HG03469 (cell line): ENCODE data around the gene CCDC102B.
"Not testable (repeated sequence)": the region's sequence is repeated elsewhere in the genome, so short reads cannot be mapped to it uniquely, and the experiment has no call there.

Source experiments
- ATAC-seq: cut with Tn5 transposase; IDR thresholded peaks from one replicate; pipeline ENCODE4 v1.9.1; 2021; ENCODE audit warnings: mild to moderate bottlenecking, moderate library complexity, moderate number of reproducible peaks; ENCODE audit not compliant: unreplicated experiment

Gene CCDC102B

DNA sequence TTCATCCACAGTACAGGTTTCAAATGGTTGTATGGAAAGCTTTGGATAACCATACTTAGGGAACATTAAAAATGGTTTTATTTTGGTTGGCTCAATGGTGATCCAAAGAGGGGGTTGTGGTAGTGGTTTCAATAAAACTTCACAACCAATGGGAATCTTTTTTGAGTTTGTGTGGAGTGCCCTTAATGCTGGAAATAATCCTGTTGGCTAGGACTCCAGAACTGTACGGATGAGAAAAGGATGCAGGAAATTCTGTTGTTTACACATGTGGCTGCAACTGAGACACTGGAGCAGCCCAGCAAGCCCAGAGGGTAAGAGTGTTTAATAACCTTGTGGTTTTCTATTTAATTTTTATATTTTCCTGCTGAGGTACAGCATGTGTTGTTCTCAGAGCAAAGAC lies at the start of gene CCDC102B:
CCDC102B (plus strand) TSS at position 210 of the 400 bp plus-strand sequence. CDS start 38,684 bp downstream, outside the sequence.
- ATAC-seq = no peak

DNA sequence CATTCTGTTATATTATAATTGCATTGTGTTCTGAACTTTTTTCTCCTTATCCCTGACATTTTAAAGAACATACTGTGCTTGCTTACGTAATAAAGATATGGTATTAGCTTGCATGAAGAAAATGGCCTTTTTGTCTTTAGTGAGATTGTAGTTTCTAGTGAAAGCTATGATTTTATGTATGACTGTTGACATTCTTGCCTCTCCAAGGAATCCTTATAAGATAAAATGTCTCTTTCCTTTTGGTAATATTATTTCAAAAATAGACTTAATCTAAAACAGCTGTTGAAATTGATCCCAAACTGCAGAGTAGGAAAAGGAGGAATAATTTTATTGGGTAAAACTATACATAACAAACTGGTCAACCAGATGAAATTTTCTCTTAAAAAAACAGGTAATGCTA lies 40.8 kb upstream of the CCDC102B start:
- ATAC-seq = no peak

- ATAC-seq = no peak
Observed at GRCh38 chr18:68759308-68759707, 38.6 kb upstream of the CCDC102B start.

- ATAC-seq = no peak
Observed at GRCh38 chr18:68763083-68763482, 34.8 kb upstream of the CCDC102B start.

DNA sequence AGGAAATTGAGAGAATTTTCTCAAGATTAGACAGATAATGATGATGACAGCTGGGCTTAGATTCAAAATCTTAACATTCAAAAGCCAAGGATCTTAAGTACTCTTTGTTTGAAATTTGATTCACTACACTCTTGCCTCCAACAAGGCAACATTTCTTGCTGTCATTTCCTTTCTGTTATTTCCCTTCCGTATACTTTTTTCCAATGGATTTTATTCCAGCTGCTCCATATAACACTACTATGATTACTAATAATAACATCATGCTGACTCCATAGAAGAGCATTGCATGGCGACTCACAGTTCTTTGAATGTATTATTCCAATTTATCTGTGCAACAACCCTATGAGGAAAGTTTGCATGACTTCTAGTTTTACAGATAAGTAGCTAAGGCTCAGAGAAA lies 33.9 kb upstream of the CCDC102B start:
- no peak for ATAC-seq

- no peak for ATAC-seq
Observed at GRCh38 chr18:68766433-68766832, 31.4 kb upstream of the CCDC102B start.

- no peak for ATAC-seq
Observed at GRCh38 chr18:68769461-68769860, 28.4 kb upstream of the CCDC102B start.

GRCh38 chr18:68772268-68772667 lies 25.6 kb upstream of the CCDC102B start:
- no peak for ATAC-seq

GRCh38 chr18:68778280-68778886 lies 19.5 kb upstream of the CCDC102B start:
- ATAC-seq = no peak

- ATAC-seq = no peak
Observed at GRCh38 chr18:68779169-68779568, 18.7 kb upstream of the CCDC102B start.

DNA sequence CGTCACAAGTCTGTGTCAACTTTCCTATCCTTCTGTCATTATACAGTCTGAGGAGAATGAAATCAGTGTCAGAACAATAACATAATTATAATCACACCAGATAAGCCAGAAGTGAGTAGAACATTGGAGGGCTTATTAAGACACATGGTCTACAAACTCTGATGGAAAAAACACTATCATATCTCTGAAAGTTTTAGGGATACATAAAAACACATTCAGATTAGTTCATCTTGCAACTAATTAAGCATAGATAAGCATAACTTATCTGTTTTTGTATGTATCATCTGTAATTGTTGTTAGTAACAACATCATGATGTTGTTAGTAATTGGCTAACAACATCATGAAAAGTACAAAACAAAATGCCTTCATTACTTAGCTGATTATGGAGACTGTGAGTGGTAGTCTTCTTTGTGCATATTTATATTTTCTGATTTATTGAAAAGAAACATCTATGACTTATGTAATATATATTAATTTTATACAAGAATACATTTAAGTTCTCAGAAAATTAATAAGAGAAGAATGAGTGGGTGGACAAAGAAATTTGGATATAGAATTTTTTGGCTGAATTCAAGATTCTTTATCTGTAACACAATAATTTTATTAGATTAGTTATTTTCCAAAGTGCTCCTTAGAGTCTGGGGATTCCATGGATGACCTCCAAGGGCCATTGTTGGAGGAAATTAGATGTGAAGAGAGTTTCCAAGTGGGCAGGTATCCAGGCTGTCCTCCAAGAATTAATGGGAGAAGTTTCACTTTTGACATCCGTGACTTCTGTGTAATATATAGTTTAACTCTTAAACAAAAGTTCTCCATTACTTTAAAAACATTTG lies 16.9 kb upstream of the CCDC102B start:
- no peak for ATAC-seq

- no peak for ATAC-seq
Observed at GRCh38 chr18:68783506-68783905, 14.4 kb upstream of the CCDC102B start.

- ATAC-seq = no peak
Observed at GRCh38 chr18:68784071-68784470, 13.8 kb upstream of the CCDC102B start.

DNA sequence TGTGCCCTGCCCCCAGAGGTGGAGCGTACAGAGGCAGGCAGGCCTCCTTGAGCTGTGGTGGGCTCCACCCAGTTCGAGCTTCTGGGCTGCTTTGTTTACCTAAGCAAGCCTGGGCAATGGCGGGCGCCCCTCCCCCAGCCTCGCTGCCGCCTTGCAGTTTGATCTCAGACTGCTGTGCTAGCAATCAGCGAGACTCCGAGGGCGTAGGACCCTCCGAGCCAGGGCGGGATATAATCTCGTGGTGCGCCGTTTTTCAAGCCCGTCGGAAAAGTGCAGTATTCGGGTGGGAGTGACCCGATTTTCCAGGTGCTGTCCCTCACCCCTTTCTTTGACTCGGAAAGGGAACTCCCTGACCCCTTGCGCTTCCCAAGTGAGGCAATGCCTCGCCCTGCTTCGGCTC lies 7.6 kb upstream of the CCDC102B start:
- ATAC-seq = not testable (repeated sequence)

DNA sequence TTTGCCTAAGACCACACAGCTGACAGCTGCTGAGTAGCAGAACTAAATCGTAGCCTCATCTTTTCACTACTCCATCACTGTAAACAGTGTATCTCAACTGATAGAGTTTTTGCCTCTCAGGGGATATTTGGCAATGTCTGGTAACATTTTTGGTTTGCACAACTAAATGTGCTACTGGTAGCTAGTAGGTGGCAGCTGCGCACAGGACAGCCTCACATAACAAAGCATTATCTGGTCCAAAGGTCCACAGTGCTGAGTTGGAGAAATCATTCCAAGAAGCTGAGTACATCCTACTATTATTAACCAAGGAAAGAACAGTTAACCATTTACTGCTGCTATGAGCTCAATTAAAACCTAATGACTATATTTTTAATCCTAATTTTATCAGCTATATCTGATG lies 6.1 kb upstream of the CCDC102B start:
- no peak for ATAC-seq

- no peak for ATAC-seq
Observed at GRCh38 chr18:68793951-68794350, 3.9 kb upstream of the CCDC102B start.

DNA sequence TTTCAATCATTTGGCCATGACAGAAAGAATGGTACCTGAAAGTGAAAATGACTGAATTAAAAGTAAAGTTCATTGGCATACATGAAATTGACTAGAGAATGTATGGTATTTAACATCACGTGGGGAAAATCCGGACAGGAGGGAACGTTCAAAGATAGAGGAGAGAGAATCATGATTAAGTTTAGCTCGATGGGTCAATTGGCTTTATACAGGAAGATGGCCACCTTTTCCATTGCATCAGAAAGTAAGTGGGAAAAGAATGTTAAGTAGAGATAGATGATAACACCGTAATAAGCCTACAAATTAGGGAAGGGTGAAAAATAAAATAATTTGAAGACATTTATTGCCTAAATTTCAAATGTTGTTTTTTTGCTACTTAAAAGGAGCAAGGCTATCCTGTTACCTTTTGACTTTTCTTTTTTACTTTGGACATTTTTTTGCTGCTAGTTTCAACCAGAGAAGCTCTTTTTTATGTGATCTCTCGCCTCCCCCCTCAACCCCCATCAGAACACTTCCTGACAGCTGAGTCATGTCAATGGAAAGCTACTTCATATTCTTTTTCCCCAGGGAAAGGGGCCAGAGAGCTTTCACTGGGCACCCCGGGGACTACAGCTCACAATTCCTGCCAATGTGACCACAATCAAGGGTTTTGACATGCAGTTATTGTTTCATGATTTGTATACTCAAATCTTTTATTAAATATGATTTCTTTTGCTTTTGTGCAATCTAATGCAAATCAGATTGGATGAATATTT lies 767 bp upstream of the CCDC102B start:
- ATAC-seq = no peak

- no peak for ATAC-seq
Observed at GRCh38 chr18:68800075-68800474, 2.2 kb downstream of the CCDC102B start.

- ATAC-seq = no peak
Observed at GRCh38 chr18:68803356-68803755, 5.5 kb downstream of the CCDC102B start.

DNA sequence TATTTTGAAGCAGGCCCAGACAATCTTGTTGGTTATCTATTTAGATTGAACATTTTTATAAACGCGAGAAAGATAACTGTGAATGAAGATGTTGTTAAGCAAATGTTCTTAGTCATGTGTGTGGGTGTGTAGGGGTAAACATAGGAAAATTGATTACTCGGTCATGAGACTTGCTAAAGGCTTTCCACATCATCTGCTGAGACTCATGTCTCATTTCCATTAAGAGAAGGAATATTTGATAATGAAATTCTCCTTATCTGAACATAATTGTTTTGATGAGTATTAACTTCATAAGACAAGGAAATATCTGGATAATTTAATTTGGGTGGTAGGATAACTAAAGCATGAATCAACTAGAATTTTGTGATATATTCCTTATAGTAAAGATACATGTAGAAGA lies 19.7 kb downstream of the CCDC102B start:
- ATAC-seq = no peak

- no peak for ATAC-seq
Observed at GRCh38 chr18:68818584-68818983, 20.7 kb downstream of the CCDC102B start.

DNA sequence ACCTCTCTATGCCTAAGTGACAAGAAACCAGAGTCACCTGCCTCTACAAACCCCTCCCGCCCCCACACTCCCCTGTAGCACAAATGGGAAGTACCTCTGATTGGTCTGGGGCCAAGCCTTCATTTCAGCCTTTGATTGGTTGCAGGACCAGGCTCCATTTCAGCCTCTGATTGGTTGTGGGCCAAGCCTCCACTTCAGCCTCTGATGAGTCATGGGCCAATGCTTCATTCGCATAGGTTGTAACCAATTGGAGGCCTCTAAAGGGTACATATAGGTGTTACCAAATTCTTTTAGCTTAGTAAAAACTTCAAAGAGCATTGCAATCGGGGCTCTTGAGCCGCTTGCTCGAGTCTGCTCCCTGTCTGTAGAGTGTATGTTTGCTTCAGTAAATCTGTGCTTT lies 25.0 kb downstream of the CCDC102B start:
- ATAC-seq = no peak
